Measurements from ENCODE around the gene DLGAP1. TPM values are rescaled to one million over a fixed set of nuclear protein-coding genes. Genes with fewer than 3 reads are reported as not detected.

The DLGAP1 gene
- total RNA-seq, 6 experiments from 2014 or later: 0.19 to 1.3 (median 0.62) TPM

- H3K9me3 Mint-ChIP-seq: peaks cover 67% of the 10 kb centered on the region
- no peak for TF ChIP-seq CTCF (IDR thresholded peaks at IDR 0.05)
- no peaks in the 10 kb centered on the region; the same call in 1 of the 2 replicates for H3K27me3 Mint-ChIP-seq (ENCODE audit: insufficient read depth)
- no peak overlapping the region for H3K27ac Mint-ChIP-seq
- H3K4me1 Mint-ChIP-seq (ENCODE audit: low read depth): no peaks in the 10 kb centered on the region
- H3K4me3 Mint-ChIP-seq: no peak overlapping the region
- DNase-seq: no peak
- H3K36me3 Mint-ChIP-seq (ENCODE audit: low read depth): peaks cover 5% of the 10 kb centered on the region; the same call in 1 of the 2 replicates
Measured at GRCh38 chr18:4246374-4246773, 208.7 kb downstream of the DLGAP1 start.

GRCh38 chr18:4245456-4245855 is 209.7 kb downstream of the DLGAP1 start:
- no peaks in the 10 kb centered on the region; the same call in 1 of the 2 replicates for H3K27me3 Mint-ChIP-seq (ENCODE audit: insufficient read depth)
- H3K27ac Mint-ChIP-seq: no peak overlapping the region
- H3K4me1 Mint-ChIP-seq (ENCODE audit: low read depth): no peaks in the 10 kb centered on the region
- DNase-seq: no peak
- peaks cover 5% of the 10 kb centered on the region; the same call in 1 of the 2 replicates for H3K36me3 Mint-ChIP-seq (ENCODE audit: low read depth)
- peaks cover 67% of the 10 kb centered on the region for H3K9me3 Mint-ChIP-seq
- no peak overlapping the region for H3K4me3 Mint-ChIP-seq
- TF ChIP-seq CTCF (IDR thresholded peaks at IDR 0.05): no peak

- Mint-ChIP-seq H3K4me3 (no peak overlapping the region), H3K4me1 (ENCODE audit: low read depth) (no peaks in the 10 kb centered on the region), H3K9me3 (peaks cover 60% of the 10 kb centered on the region), H3K36me3 (ENCODE audit: low read depth) (peaks cover 5% of the 10 kb centered on the region; the same call in 1 of the 2 replicates), H3K27ac (no peak overlapping the region), H3K27me3 (ENCODE audit: insufficient read depth) (no peaks in the 10 kb centered on the region)
- no peak for TF ChIP-seq CTCF (IDR thresholded peaks at IDR 0.05)
- DNase-seq: no peak
Measured at GRCh38 chr18:4242431-4243161, 212.5 kb downstream of the DLGAP1 start.

- no peak overlapping the region for H3K4me3 Mint-ChIP-seq
- no peaks in the 10 kb centered on the region for H3K36me3 Mint-ChIP-seq (ENCODE audit: low read depth)
- H3K4me1 Mint-ChIP-seq (ENCODE audit: low read depth): no peaks in the 10 kb centered on the region
- H3K27me3 Mint-ChIP-seq (ENCODE audit: insufficient read depth): no peaks in the 10 kb centered on the region
- H3K9me3 Mint-ChIP-seq: peaks cover 60% of the 10 kb centered on the region
- H3K27ac Mint-ChIP-seq: no peak overlapping the region
- TF ChIP-seq CTCF (IDR thresholded peaks at IDR 0.05): no peak
- no peak for DNase-seq
Measured at GRCh38 chr18:4241090-4241617, 214.0 kb downstream of the DLGAP1 start.

GRCh38 chr18:4238966-4239365 is 216.1 kb downstream of the DLGAP1 start:
- H3K4me3 Mint-ChIP-seq: no peak overlapping the region
- no peaks in the 10 kb centered on the region for H3K4me1 Mint-ChIP-seq (ENCODE audit: low read depth)
- no peaks in the 10 kb centered on the region for H3K36me3 Mint-ChIP-seq (ENCODE audit: low read depth)
- peaks cover 62% of the 10 kb centered on the region for H3K9me3 Mint-ChIP-seq
- no peaks in the 10 kb centered on the region for H3K27me3 Mint-ChIP-seq (ENCODE audit: insufficient read depth)
- H3K27ac Mint-ChIP-seq: no peak overlapping the region
- no peak for TF ChIP-seq CTCF (IDR thresholded peaks at IDR 0.05)
- DNase-seq: no peak

Measured in HFFc6 (cell line).